HEK293T (cell line): Measurements from ENCODE around the gene KRT17.
"Not testable (repeated sequence)": the region's sequence is repeated elsewhere in the genome, so short reads cannot be mapped to it uniquely, and the experiment has no call there.

Experiments used
- CTCF ChIA-PET: fragments of 350-600 bp; formaldehyde crosslinking; extraction: SDS; loops from one replicate; lab custom pipeline; 2021; ENCODE audit warnings: antibody characterized with exemption, inconsistent platforms; lab: Yijun Ruan, JAX
- POLR2A ChIA-PET: fragments of 350-600 bp; formaldehyde crosslinking; extraction: SDS; loops from one replicate; lab custom pipeline; 2020; ENCODE audit warnings: antibody characterized with exemption, inconsistent platforms; lab: Yijun Ruan, JAX
- DNase-seq: peaks from one replicate; pipeline ENCODE4 v3.0.0; 2012; ENCODE audit warnings: mixed read lengths; ENCODE audit errors: extremely low spot score
- ARNT ChIP-seq: fragments of 450-650 bp; IDR thresholded peaks from 2 replicates; pipeline ENCODE4 v1.6.1; 2017; ENCODE audit warnings: mild to moderate bottlenecking
- BHLHE40 ChIP-seq: fragments of 450-650 bp; IDR thresholded peaks from 2 replicates; pipeline ENCODE4 v1.6.1; 2016; ENCODE audit warnings: mild to moderate bottlenecking, moderate library complexity, borderline replicate concordance
- CTBP1 ChIP-seq: fragments of 450-650 bp; IDR thresholded peaks from 2 replicates; pipeline ENCODE4 v1.6.1; 2016; ENCODE audit warnings: borderline replicate concordance
- ELF4 ChIP-seq: fragments of 450-650 bp; IDR thresholded peaks from 2 replicates; pipeline ENCODE4 v1.6.1; 2017; ENCODE audit warnings: antibody characterized with exemption
- FOXA1 ChIP-seq: fragments of 450-650 bp; IDR thresholded peaks from 2 replicates; pipeline ENCODE4 v1.6.1; 2016; ENCODE audit warnings: mild to moderate bottlenecking
- FOXK2 ChIP-seq: fragments of 450-650 bp; IDR thresholded peaks from 2 replicates; pipeline ENCODE4 v1.6.1; 2016; ENCODE audit warnings: mild to moderate bottlenecking
- FOXM1 ChIP-seq: fragments of 450-650 bp; IDR thresholded peaks from 2 replicates; pipeline ENCODE4 v1.6.1; 2017; ENCODE audit warnings: mild to moderate bottlenecking, borderline replicate concordance
- HDGF ChIP-seq: fragments of 450-650 bp; IDR thresholded peaks from 2 replicates; pipeline ENCODE4 v1.6.1; 2017; ENCODE audit warnings: antibody characterized with exemption, borderline replicate concordance
- L3MBTL2 ChIP-seq: fragments of 450-650 bp; conservative IDR thresholded peaks from 2 replicates; pipeline ENCODE4 v1.6.1; 2016; ENCODE audit warnings: mild to moderate bottlenecking
- LEF1 ChIP-seq: fragments of 450-650 bp; IDR thresholded peaks from 2 replicates; pipeline ENCODE4 v1.6.1; 2017; ENCODE audit warnings: mild to moderate bottlenecking, borderline replicate concordance
- NFRKB ChIP-seq: fragments of 450-650 bp; IDR thresholded peaks from 2 replicates; pipeline ENCODE4 v1.6.1; 2016; ENCODE audit warnings: mild to moderate bottlenecking, moderate library complexity
- SP1 ChIP-seq: fragments of 450-650 bp; IDR thresholded peaks from 2 replicates; pipeline ENCODE4 v1.6.1; 2017
- SUZ12 ChIP-seq: fragments of 450-650 bp; IDR thresholded peaks from 2 replicates; pipeline ENCODE4 v1.6.1; 2016; ENCODE audit warnings: mild to moderate bottlenecking
- TARDBP ChIP-seq: fragments of 450-650 bp; IDR thresholded peaks from 2 replicates; pipeline ENCODE4 v1.6.1; 2016
- ZNF384 ChIP-seq: fragments of 450-650 bp; IDR thresholded peaks from 2 replicates; pipeline ENCODE4 v1.6.1; 2016
- TF ChIP-seq, protein P1 (sequence below): fragments of 450-650 bp; IDR thresholded peaks from 2 replicates; pipeline ENCODE4 v1.6.1; 2016

KRT17 gene

DNA sequence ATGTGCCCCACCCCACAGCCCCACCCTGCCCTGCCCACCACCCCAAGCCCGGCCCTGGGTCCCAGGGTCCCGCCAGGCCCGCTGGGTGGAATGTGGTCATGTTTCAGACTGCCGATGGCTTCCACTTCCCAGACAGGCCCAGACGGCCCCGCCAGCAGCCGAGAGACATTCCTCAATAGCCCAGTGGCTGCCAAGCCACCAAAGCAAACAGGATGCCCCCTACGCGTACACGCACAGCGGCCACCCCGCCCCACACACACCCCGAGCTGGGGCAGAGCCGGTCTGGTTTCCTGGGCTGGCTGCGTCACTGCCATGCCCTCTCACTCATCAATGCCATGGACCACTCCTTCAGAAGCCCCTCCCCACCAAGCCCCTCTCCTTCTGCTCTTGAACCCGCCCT, 1.2 kb upstream of the KRT17 start:
- CTCF ChIA-PET = no interaction called here
- DNase-seq = no peak

DNA sequence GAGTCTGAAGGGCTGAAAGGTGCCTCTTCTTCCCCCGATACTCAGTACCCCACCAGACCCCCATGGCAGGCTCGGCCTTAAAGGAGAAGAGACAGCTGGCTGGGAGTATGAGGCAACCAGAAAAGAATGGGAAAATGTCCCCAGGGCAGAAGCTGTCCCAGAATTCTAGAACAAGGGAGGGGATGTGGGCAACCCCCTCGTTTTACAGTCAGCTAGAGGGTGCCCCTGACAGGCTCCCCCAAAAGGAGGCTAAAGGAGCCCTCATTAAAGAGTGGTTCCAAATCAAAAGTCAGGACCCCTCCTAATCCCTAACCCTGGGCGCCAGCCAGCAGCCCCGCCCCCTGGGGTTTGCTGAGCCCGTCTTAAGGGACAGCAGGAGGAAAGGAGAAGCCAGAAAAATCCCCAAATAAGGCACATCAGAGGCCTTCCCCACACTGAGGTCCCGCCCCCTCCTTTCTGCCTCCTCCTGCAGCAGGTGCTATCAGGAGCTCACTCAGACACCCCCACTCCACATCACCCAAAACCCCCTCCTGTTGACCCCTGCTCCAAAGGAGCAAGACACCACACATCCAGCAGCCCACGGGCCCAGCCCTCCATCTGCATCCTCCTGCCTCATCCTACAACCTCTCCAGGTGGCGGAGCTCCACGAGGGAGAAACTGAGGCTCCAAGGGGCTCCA, 1.1 kb downstream of the KRT17 start:
- DNase-seq, CTCF ChIA-PET: not testable (repeated sequence)
- POLR2A ChIA-PET = interaction anchor here (2.0 kb wide), 1 partner anchor 66 kb away, joined by 7 read pairs; the partner anchor contains the start of gene EIF1

More for the DNA sequence above, 1.2 kb upstream of the KRT17 start:
- no peak for TF ChIP-seq BHLHE40
- no peak for TF ChIP-seq SUZ12
- no peak for TF ChIP-seq L3MBTL2
- no peak for TF ChIP-seq NFRKB
- TF ChIP-seq FOXM1 = no peak
- TF ChIP-seq TARDBP = no peak
- TF ChIP-seq LEF1 = no peak
- no peak for TF ChIP-seq ZNF384
- no peak for TF ChIP-seq FOXA1
- TF ChIP-seq CTBP1 = no peak
- no peak for TF ChIP-seq ELF4
- TF ChIP-seq SP1 = no peak
- no peak for TF ChIP-seq HDGF
- no peak for TF ChIP-seq ARNT
- TF ChIP-seq FOXK2 = no peak
- TF ChIP-seq, protein P1, sequence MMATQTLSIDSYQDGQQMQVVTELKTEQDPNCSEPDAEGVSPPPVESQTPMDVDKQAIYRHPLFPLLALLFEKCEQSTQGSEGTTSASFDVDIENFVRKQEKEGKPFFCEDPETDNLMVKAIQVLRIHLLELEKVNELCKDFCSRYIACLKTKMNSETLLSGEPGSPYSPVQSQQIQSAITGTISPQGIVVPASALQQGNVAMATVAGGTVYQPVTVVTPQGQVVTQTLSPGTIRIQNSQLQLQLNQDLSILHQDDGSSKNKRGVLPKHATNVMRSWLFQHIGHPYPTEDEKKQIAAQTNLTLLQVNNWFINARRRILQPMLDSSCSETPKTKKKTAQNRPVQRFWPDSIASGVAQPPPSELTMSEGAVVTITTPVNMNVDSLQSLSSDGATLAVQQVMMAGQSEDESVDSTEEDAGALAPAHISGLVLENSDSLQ = no peak
- POLR2A ChIA-PET = interaction anchor here (0.7 kb wide), 1 partner anchor 77 kb away, joined by 3 read pairs; no protein-coding TSS in a partner anchor

DNA sequence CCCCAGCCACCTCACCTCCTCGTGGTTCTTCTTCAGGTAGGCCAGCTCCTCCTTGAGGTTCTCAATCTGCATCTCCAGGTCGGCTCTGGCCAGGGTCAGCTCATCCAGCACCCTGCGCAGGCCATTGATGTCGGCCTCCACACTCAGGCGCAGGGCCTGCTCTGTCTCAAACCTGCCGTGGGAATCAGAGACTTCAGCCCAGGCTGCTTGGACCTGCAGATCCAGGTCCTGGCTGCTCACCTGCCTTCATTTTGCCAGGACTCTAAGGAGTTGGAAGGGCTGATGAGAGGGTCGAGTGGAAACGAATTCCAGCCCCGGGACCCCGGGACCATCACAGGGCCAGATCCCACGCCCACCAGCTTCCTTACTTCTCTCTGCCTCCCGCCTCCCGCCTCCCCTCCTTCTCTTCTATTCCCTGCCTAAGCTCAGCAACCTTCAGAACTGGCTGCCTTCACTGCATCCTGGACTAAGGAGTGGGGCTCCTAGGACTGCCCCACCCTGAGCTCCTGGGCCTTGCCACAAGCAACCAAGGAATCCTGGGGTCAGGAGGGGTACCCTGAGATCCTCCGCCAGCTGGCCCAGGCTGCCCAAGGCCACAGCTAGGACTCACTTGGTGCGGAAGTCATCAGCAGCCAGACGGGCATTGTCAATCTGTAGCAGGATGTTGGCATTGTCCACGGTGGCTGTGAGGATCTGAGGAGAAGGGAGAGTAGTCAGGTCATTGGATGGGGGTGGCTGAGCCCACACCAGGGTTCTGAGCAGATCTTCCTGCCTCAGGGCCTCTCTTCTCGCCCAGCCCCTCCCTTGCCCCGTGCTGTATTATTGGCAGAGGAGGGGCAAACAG, 1.8 kb downstream of the KRT17 start:
- POLR2A ChIA-PET = interaction anchor here (2.0 kb wide), 1 partner anchor 66 kb away, joined by 7 read pairs; the partner anchor contains the start of gene EIF1
- DNase-seq, CTCF ChIA-PET: not testable (repeated sequence)

DNA sequence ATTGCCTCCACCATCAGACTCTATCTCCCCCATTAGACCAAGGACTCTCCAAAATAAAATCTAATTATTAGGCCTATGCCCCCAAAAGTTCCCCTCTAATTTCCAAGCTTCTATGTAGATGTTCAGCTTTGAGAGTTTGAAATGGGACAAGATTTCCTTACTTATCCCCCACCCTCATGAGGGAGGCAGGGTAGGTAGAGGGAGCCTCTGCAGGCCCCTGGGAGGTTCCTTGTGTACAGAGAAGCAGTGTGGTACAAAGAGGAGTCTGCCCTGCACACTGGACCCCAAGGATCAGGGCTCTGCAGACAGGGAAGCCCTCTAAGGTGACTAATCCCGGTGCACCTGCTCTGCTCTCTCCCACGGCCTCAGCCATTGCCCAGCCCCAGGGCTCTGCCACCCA, 2.5 kb downstream of the KRT17 start:
- ChIA-PET CTCF (no interaction called here), POLR2A (interaction anchor here (2.0 kb wide), 1 partner anchor 67 kb away, joined by 7 read pairs; the partner anchor contains the start of gene EIF1)
- DNase-seq = no peak
- TF ChIP-seq ARNT = no peak
- TF ChIP-seq, protein P1 = no peak
- no peak for TF ChIP-seq SP1
- TF ChIP-seq FOXA1 = no peak
- no peak for TF ChIP-seq NFRKB
- TF ChIP-seq FOXM1 = no peak
- no peak for TF ChIP-seq HDGF
- no peak for TF ChIP-seq ZNF384
- no peak for TF ChIP-seq ELF4
- TF ChIP-seq BHLHE40 = no peak
- no peak for TF ChIP-seq TARDBP
- TF ChIP-seq CTBP1 = no peak
- no peak for TF ChIP-seq FOXK2
- no peak for TF ChIP-seq SUZ12

DNA sequence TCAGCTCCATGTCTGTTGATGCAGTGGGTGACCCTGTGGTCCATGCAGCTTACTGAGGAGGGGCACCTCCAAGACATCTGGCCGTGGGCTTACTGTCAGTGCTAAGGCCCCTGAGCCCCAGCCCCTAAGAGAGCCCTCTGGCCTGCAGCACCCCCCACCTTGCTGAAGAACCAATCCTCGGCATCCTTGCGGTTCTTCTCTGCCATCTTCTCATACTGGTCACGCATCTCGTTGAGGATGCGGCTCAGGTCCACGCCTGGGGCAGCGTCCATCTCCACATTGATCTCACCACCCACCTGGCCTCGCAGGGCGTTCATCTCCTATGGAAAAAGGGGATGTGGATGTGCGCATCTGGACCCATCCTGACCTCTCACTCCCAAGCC, 2.9 kb downstream of the KRT17 start:
- ChIA-PET POLR2A (interaction anchor here (1.1 to 1.3 kb wide), 2 partner anchors 13 to 67 kb away, joined by 3 to 5 read pairs; partner anchors contain the start of gene EIF1), CTCF (interaction anchor here (0.8 to 0.9 kb wide), 2 partner anchors 55 to 68 kb away, joined by 3 read pairs; no protein-coding TSS in a partner anchor)
- not testable (repeated sequence) for DNase-seq

DNA sequence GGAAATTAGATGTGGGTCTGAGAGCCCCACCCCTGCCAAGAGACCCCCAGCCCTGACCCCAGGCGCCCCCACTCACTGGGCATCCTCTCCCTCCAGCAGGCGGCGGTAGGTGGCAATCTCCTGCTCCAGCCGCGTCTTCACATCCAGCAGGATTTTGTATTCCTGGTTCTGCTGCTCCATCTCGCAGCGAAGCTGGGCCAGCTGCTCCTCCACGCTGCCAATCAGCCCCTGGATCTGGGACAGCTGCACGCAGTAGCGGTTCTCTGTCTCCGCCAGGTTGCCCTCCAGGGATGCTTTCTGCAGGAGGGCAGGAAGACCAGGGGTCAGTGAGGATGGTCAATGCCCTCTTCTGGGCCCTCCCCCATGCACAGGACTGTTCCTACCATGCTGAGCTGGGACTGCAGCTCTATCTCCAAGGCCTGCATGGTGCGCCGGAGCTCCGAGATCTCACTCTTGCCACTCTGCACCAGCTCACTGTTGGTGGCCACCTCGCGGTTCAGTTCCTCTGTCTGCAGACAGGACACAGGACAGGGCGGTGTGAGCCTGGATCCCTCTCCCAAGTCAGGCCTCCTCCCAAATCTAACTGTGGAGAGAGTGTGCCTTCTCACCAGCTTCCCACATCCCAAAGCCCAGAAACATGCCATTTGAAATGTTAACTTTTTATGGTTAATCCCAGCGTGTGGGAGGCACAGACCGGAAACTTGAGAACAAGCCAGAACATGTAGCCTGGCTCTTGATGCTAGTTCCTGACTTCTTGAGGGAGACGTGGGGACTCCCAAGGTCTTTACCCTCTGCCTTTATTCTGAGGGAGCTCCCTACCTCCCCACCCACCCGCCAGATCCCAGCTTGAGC, 3.6 kb downstream of the KRT17 start:
- ChIA-PET POLR2A (interaction anchor here (1.1 to 1.3 kb wide), 2 partner anchors 13 to 68 kb away, joined by 3 to 5 read pairs; partner anchors contain the start of gene EIF1), CTCF (interaction anchor here (0.8 to 0.9 kb wide), 4 partner anchors 26 to 69 kb away, joined by 3 to 4 read pairs (median 3); no protein-coding TSS in a partner anchor)

DNA sequence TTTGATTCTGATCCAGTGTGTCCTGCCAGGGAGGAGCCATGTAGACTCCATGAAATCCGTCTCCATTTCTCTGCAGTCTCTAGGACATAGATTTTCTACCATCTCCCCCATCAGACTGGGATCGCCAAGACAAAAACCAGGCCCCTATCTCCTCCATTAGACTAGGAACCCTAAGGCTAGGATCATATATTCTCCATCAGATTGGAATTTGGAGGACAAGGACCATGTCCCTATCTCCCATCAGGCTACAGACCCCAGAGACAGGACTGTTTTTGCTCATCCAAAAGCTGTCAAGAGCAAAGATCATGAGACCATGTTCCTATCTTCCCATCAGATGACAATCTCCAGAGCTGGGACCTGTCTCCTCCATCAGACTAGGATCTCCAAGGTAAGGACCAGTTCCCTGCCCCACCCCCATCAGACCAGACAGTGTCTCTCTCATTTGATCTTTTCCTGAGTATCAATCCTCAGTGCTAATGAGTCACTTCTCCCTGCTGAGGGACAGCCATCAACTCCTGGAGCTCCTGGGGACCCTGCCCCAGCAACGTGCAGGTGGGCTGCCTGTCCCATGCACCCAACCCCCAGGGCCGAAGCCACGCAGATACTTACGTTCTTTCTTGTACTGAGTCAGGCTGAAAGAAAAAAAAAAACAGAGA, 4.3 kb downstream of the KRT17 start:
- not testable (repeated sequence) for DNase-seq
- ChIA-PET CTCF (interaction anchor here (0.8 to 0.9 kb wide), 2 partner anchors 27 to 43 kb away, joined by 3 to 4 read pairs; no protein-coding TSS in a partner anchor), POLR2A (interaction anchor here (1.1 to 1.3 kb wide), 2 partner anchors 14 to 68 kb away, joined by 3 to 5 read pairs; partner anchors contain the start of gene EIF1)

More for the DNA sequence above, 3.6 kb downstream of the KRT17 start:
- no peak for TF ChIP-seq TARDBP
- no peak for TF ChIP-seq NFRKB
- TF ChIP-seq BHLHE40 = no peak
- TF ChIP-seq FOXA1 = no peak
- TF ChIP-seq SP1 = no peak
- no peak for TF ChIP-seq CTBP1
- no peak for TF ChIP-seq FOXM1
- TF ChIP-seq ELF4 = no peak
- no peak for TF ChIP-seq SUZ12
- no peak for TF ChIP-seq HDGF
- no peak for TF ChIP-seq FOXK2
- TF ChIP-seq ZNF384 = no peak
- TF ChIP-seq LEF1 = no peak
- no peak for DNase-seq
